Loucy (cell line): Measurements from ENCODE around the gene AP4B1.

Experiments
- H2AFZ ChIP-seq: fragments of 200-600 bp; sonication (generic); 2 replicates; pipeline ENCODE4 v1.6.0; 2016; ENCODE audit warnings: antibody characterized with exemption, mild to moderate bottlenecking, low read length, moderate library complexity
- H3F3A ChIP-seq: fragments of 200-600 bp; 2 replicates; pipeline ENCODE4 v1.6.0; 2016; ENCODE audit warnings: antibody characterized with exemption, low read depth, mild to moderate bottlenecking
- H3K27me3 ChIP-seq: fragments of 200-600 bp; sonication (generic); 2 replicates; pipeline ENCODE4 v1.6.1; 2014; ENCODE audit warnings: low read length, mild to moderate bottlenecking; ENCODE audit not compliant: insufficient read depth, poor library complexity, severe bottlenecking
- H3K36me3 ChIP-seq: fragments of 200-600 bp; sonication (generic); 2 replicates; pipeline ENCODE4 v1.6.1; 2016; ENCODE audit warnings: low read length; ENCODE audit not compliant: insufficient read depth
- H3K4me1 ChIP-seq: fragments of 200-600 bp; sonication (generic); 2 replicates; pipeline ENCODE4 v1.5.1; 2014; ENCODE audit warnings: low read length, mild to moderate bottlenecking; ENCODE audit not compliant: insufficient read depth, poor library complexity, severe bottlenecking
- H3K4me2 ChIP-seq: fragments of 200-600 bp; sonication (generic); 2 replicates; pipeline ENCODE4 v1.6.0; 2014; ENCODE audit warnings: antibody characterized with exemption, low read length, low read depth, mild to moderate bottlenecking; ENCODE audit not compliant: poor library complexity, severe bottlenecking
- H3K4me3 ChIP-seq: fragments of 200-600 bp; sonication (generic); 2 replicates; pipeline ENCODE4 v1.5.1; 2014; ENCODE audit warnings: low read length, mild to moderate bottlenecking, mixed read lengths; ENCODE audit not compliant: poor library complexity, severe bottlenecking
- H3K79me2 ChIP-seq: fragments of 200-600 bp; sonication (generic); 2 replicates; pipeline ENCODE4 v1.6.1; 2014; ENCODE audit warnings: low read length; ENCODE audit not compliant: insufficient read depth
- H3K9ac ChIP-seq: fragments of 200-600 bp; sonication (generic); 2 replicates; pipeline ENCODE4 v1.6.0; 2014; ENCODE audit warnings: mild to moderate bottlenecking, low read depth, low read length, moderate library complexity; ENCODE audit not compliant: poor library complexity, severe bottlenecking
- H3K9me2 ChIP-seq: fragments of 200-600 bp; sonication (generic); replicated peaks from 2 replicates; pipeline ENCODE4 v1.6.1; 2016; ENCODE audit warnings: low read depth, low read length, mixed read lengths
- H3K9me3 ChIP-seq: fragments of 200-600 bp; sonication (generic); 2 replicates; pipeline ENCODE4 v1.6.1; 2014; ENCODE audit warnings: mild to moderate bottlenecking, antibody characterized with exemption, low read length, low read depth; ENCODE audit not compliant: insufficient read depth
- H4K20me1 ChIP-seq: fragments of 200-600 bp; sonication (generic); 2 replicates; pipeline ENCODE4 v1.6.0; 2014; ENCODE audit warnings: antibody characterized with exemption, low read length, mild to moderate bottlenecking; ENCODE audit not compliant: insufficient read depth, poor library complexity, severe bottlenecking
- CTCF ChIP-seq: fragments of 200-600 bp; sonication (generic); conservative IDR thresholded peaks from 2 replicates; pipeline ENCODE4 v1.5.1; 2014; ENCODE audit warnings: mild to moderate bottlenecking, antibody characterized with exemption, low read length
- EZH2phosphoT487 ChIP-seq: fragments of 200-600 bp; IDR thresholded peaks from 2 replicates; pipeline ENCODE4 v1.6.1; 2018; ENCODE audit warnings: antibody characterized with exemption, mild to moderate bottlenecking, moderate library complexity, borderline replicate concordance

The AP4B1 gene

GRCh38 chr1:113890816-113891215 lies 13.8 kb downstream of the AP4B1 start:
- Histone ChIP-seq H3K27me3 (no peaks in the 10 kb centered on the region), H2AFZ (no peak overlapping the region), H3F3A (no peaks in the 10 kb centered on the region), H3K4me1 (peaks cover 3% of the 10 kb centered on the region), H3K9me3 (no peaks in the 10 kb centered on the region), H3K4me2 (no peak overlapping the region), H3K9ac (no peak overlapping the region), H3K36me3 (peaks cover 12% of the 10 kb centered on the region; the same call in 1 of the 2 replicates), H3K79me2 (no peaks in the 10 kb centered on the region), H3K4me3 (no peak overlapping the region), H4K20me1 (no peaks in the 10 kb centered on the region), H3K9me2 (no peaks in the 10 kb centered on the region)
- TF ChIP-seq CTCF (no peak), EZH2phosphoT487 (no peak)

DNA sequence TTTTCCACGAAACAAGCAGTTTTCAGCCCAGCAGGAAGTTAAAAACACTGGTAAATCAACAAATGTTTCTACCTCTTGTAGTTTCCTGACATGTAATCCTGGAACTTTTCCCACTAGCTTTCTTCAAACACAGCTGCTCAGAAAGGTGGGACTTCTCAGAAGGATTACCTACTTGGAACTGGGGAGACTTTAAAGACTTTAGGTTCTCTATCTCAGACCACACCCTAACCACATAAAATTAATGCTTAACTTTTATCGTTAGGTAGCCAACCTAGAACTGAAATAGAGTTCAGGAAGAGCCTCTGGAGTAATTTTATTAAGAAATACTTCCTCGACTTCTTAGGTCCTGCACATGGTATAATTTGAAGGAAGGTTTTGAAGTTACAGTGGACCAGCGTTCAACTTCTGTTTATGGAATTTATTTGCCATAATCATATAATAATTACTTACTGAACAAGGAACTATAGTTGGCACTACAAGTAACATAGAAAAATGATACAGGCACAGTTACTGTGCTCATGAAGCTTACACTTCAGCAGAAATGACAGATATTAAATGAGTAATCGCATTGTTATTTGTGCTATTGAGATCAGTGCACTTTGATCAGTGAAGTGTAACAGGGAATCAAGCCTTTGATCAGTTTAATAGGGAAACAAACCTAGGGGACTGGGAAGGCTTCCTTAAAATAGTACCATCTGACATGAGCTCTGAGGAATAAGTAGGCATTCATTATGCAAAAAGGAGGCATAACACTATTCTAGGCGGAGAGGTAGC lies 17.0 kb downstream of the AP4B1 start, which contains the start of gene BCL2L15:
TSS of gene BCL2L15 (minus strand) at position 180 of the 774 bp plus-strand sequence. CDS start 206 bp downstream, outside the sequence.
- H2AFZ ChIP-seq: no peak within 1 kb of the TSS
- no peaks in the 10 kb centered on the region for H3K27me3 ChIP-seq
- no peak within 1 kb of the TSS for H3K4me2 ChIP-seq

More for the DNA sequence above, 17.0 kb downstream of the AP4B1 start, which contains the start of gene BCL2L15:
- H3K9me2 ChIP-seq: no peaks in the 10 kb centered on the region
- no peaks in the 10 kb centered on the region for H3F3A ChIP-seq
- peaks cover 3% of the 10 kb centered on the region for H3K4me1 ChIP-seq
- H3K79me2 ChIP-seq: no peaks in the 10 kb centered on the region
- no peak within 1 kb of the TSS for H3K4me3 ChIP-seq
- H3K36me3 ChIP-seq: no peaks in the 10 kb centered on the region
- no peaks in the 10 kb centered on the region for H4K20me1 ChIP-seq
- H3K9me3 ChIP-seq: no peaks in the 10 kb centered on the region
- H3K9ac ChIP-seq: no peak within 1 kb of the TSS
- TF ChIP-seq EZH2phosphoT487 (no peak), CTCF (no peak)
